Muscle layer of colon (tissue), 2 donors: ENCODE results near the gene CACNA1I.

Source experiments
- H3K27ac ChIP-seq: one replicate; pipeline ENCODE4 v1.7.0; 2013; ENCODE audit warnings: low read depth, mild to moderate bottlenecking, low read length, moderate library complexity
- H3K27me3 ChIP-seq, 2 donors: one replicate each; pipeline ENCODE4 v1.7.0; 2013; ENCODE audit warnings: low read length in 2 of 2, mild to moderate bottlenecking in 2 of 2; ENCODE audit not compliant: insufficient read depth in 2 of 2, control insufficient read depth in 1 of 2
- H3K36me3 ChIP-seq: one replicate; pipeline ENCODE4 v1.7.0; 2013; ENCODE audit warnings: mild to moderate bottlenecking, low read length; ENCODE audit not compliant: insufficient read depth
- H3K4me1 ChIP-seq: one replicate; pipeline ENCODE4 v1.7.0; 2013; ENCODE audit warnings: mild to moderate bottlenecking, low read length; ENCODE audit not compliant: insufficient read depth
- H3K4me3 ChIP-seq, 2 donors: one replicate each; pipeline ENCODE4 v1.7.0; 2013; ENCODE audit warnings: low read length in 2 of 2, low read depth in 1 of 2, mild to moderate bottlenecking in 1 of 2, moderate library complexity in 1 of 2
- H3K9ac ChIP-seq: one replicate; pipeline ENCODE4 v1.7.0; 2013; ENCODE audit warnings: low read length
- H3K9me3 ChIP-seq: one replicate; pipeline ENCODE4 v1.7.0; 2013; ENCODE audit warnings: mild to moderate bottlenecking, low read length
- donor health status: abdominal sarcoma.
- donor health status: Adenocarcinoma of cecum.

Gene CACNA1I

GRCh38 chr22:39630721-39631120, 60.2 kb downstream of the CACNA1I start:
- H3K4me1 ChIP-seq: no peaks in the 10 kb centered on the region
- no peaks in the 10 kb centered on the region for H3K9me3 ChIP-seq
- no peak overlapping the region for H3K4me3 ChIP-seq
- H3K27me3 ChIP-seq: peaks cover 0 to 10% of the 10 kb centered on the region in 2 donors
- H3K27ac ChIP-seq: no peak overlapping the region
- no peak overlapping the region for H3K9ac ChIP-seq
- no peaks in the 10 kb centered on the region for H3K36me3 ChIP-seq

DNA sequence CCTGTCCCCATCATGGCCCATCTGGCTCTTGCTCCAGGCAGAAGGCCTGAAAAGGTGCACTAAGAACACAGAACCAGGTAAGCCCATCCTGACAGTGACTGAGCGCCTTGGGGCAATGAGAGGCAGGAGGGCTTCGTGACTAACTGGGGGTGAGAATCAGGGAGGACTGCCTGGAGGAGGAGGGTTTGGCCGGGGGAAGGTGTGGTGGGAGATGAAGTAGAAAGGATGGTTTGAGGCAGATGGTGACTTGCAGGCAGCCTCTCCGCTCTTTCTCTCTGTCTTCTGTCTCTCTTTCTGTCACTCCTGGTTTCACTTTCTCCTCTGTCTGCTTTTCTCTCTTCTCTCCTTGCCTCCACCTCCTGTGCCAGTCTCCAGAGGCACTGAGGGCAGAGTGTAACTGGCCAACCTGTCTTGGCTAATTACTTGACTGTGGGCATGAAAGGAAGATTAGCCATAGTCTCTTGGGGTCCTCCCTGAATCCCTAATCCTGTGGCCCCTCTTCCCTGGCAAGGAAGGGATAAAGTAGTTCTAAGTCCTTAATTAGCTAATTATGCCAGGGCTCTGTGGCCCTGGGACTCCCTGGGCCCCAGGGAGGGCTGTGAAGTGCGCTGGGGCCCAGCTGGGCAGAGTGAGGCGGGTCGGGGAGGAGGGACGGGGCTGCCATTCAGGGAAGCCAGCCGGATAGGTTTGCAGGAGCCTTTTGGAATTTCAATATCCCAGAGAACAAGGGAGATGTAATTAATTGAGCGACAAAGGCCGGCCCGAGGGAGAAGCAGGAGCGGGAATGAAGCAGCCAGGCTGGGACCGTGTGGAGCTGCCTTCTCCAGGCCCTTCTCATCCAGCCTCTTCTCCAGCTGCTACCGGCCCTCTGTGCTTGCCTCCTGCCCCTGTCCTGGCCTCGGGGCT, 61.1 kb downstream of the CACNA1I start:
- H3K27me3 ChIP-seq: peaks cover 0 to 6% of the 10 kb centered on the region in 2 donors
- H3K9ac ChIP-seq: no peak overlapping the region
- H3K4me1 ChIP-seq: no peaks in the 10 kb centered on the region
- no peak overlapping the region for H3K4me3 ChIP-seq
- no peak overlapping the region for H3K27ac ChIP-seq
- H3K9me3 ChIP-seq: no peaks in the 10 kb centered on the region
- no peaks in the 10 kb centered on the region for H3K36me3 ChIP-seq

DNA sequence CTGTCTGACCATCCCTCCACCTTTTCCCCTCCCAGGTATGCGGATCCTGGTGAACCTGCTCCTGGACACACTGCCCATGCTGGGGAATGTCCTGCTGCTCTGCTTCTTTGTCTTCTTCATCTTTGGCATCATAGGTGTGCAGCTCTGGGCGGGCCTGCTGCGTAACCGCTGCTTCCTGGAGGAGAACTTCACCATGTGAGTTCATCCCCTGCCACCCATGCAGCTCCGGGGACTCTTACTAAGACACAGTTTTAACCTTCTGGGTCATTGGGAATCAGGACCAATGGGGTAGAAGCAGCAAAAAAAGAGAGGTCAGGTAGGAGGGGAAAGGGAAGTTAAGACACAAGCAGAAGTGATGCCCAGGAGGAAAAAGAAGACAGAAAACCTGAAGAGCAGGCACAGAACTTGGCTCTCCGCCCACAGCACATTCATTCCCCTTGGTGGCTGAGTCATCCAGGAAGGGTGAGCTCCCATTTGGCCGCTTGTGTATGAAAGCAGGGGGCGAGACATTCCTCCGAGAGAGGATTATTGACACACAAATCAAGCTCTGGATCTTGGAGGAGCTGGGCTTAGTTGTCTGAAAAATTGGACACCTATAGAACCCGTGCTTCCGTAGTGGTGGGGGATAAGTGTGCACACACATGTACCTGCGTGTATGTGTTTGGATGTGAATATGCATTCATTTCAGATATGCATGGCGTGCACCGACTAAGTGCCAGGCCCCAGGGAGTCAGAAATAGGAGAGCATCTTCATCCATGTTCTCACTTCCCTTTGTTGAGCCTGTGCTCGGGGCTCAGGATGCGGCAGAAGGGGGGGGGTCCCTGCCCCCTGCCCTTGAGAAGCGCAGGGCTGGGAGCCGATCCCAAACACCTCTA, 64.2 kb downstream of the CACNA1I start:
- Histone ChIP-seq H3K9me3 (no peaks in the 10 kb centered on the region), H3K4me1 (no peaks in the 10 kb centered on the region), H3K36me3 (no peaks in the 10 kb centered on the region), H3K4me3 (no peak overlapping the region), H3K27me3 (no peaks in the 10 kb centered on the region), H3K27ac (no peak overlapping the region), H3K9ac (no peak overlapping the region)

DNA sequence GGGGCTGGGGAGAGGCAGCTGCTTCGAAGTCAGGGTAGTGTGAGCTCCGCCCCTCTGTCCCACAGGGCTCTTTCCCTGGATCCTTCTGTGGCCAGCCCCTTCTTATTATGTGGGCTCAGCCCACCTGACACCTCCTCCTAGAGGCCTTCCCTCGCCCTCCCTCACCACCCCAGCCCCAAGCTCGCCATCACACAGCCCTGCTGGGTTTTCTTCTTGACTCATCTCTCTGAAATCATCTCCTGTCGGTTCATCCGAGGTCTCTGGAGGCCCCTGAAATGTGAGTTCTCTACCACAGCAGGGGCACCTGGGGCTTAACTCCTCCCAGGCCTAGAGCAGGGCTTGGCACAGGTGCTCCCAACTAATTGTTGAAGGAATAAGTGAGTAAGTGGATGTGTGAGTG, 65.2 kb downstream of the CACNA1I start:
- no peak overlapping the region for H3K9ac ChIP-seq
- no peak overlapping the region for H3K4me3 ChIP-seq
- H3K9me3 ChIP-seq: no peaks in the 10 kb centered on the region
- H3K4me1 ChIP-seq: no peaks in the 10 kb centered on the region
- H3K27me3 ChIP-seq: no peaks in the 10 kb centered on the region
- no peaks in the 10 kb centered on the region for H3K36me3 ChIP-seq
- no peak overlapping the region for H3K27ac ChIP-seq

GRCh38 chr22:39638958-39639357, 68.4 kb downstream of the CACNA1I start:
- Histone ChIP-seq H3K27me3 (no peaks in the 10 kb centered on the region), H3K4me3 (no peak overlapping the region), H3K36me3 (no peaks in the 10 kb centered on the region), H3K9me3 (no peaks in the 10 kb centered on the region), H3K9ac (no peak overlapping the region), H3K27ac (no peak overlapping the region), H3K4me1 (no peaks in the 10 kb centered on the region)

GRCh38 chr22:39641660-39642310, 71.2 kb downstream of the CACNA1I start:
- no peak overlapping the region for H3K9ac ChIP-seq
- no peaks in the 10 kb centered on the region for H3K27me3 ChIP-seq
- no peak overlapping the region for H3K4me3 ChIP-seq
- no peaks in the 10 kb centered on the region for H3K4me1 ChIP-seq
- no peak overlapping the region for H3K27ac ChIP-seq
- H3K36me3 ChIP-seq: no peaks in the 10 kb centered on the region
- no peaks in the 10 kb centered on the region for H3K9me3 ChIP-seq

DNA sequence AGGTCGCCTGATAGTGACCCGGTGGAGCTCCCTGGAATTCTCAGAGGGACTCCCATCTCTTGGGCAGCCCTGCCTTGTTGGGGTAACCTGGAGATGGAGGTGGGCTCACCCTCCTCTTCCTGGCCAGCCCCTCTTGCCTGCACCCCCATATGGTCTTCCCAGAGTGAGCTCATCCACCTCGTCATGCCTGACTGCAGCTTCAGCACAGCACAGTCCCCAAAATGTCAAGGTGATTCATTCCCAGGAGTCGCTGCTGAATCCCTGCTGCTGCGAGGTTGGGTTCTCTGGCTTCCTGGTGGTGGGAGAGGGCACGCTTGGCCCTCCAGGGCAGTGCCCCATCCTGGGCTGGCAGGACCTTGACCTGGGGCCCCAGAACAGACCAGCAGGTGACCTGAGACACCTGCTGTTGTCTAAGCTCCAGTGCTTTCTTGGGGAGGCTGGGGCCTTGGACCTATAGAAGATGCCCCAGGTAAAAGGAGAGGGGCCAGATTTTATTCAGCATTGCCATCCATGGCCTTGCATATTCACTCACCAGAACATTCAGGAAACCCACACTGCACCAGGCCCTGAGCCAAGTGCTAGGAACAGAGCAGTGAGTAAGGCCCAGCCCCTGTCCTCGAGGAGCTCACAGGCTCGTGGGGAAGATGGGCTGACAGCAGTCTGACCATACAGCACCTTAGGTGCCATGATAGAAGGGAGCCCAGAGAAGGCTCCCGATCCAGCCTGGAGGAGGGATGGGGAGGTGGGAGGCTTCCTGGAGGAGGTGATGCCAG, 72.9 kb downstream of the CACNA1I start:
- H3K9me3 ChIP-seq: no peaks in the 10 kb centered on the region
- no peaks in the 10 kb centered on the region for H3K4me1 ChIP-seq
- no peaks in the 10 kb centered on the region for H3K36me3 ChIP-seq
- H3K27ac ChIP-seq: no peak overlapping the region
- H3K27me3 ChIP-seq: no peaks in the 10 kb centered on the region
- H3K4me3 ChIP-seq: no peak overlapping the region
- no peak overlapping the region for H3K9ac ChIP-seq

GRCh38 chr22:39645532-39645931, 75.0 kb downstream of the CACNA1I start:
- Histone ChIP-seq H3K4me1 (no peaks in the 10 kb centered on the region), H3K27me3 (no peaks in the 10 kb centered on the region), H3K27ac (no peak overlapping the region), H3K36me3 (no peaks in the 10 kb centered on the region), H3K4me3 (no peak overlapping the region), H3K9me3 (no peaks in the 10 kb centered on the region), H3K9ac (no peak overlapping the region)

DNA sequence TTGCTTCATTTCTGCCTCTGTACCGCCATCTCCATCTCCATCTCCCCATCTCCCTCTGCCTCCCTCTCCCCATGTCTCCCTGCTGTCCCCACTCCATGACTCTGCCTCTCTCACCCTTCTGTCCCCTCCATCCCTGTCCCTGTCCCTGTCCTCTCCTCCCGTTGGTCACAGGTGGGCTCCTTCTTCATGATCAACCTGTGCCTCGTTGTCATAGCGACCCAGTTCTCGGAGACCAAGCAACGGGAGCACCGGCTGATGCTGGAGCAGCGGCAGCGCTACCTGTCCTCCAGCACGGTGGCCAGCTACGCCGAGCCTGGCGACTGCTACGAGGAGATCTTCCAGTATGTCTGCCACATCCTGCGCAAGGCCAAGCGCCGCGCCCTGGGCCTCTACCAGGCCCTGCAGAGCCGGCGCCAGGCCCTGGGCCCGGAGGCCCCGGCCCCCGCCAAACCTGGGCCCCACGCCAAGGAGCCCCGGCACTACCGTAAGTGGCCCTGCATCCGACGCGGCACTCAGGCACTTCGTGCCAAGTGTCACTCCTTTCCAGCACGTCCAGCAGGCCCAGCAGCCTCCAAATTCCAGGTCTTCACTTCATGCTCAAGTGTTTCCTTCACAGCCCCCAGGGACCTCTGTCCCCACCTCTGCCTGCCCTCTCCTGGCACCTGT, 76.0 kb downstream of the CACNA1I start:
- Histone ChIP-seq H3K36me3 (no peaks in the 10 kb centered on the region), H3K4me3 (no peak overlapping the region), H3K9me3 (no peaks in the 10 kb centered on the region), H3K27me3 (peaks cover 0 to 2% of the 10 kb centered on the region in 2 donors), H3K9ac (no peak overlapping the region), H3K4me1 (no peaks in the 10 kb centered on the region), H3K27ac (no peak overlapping the region)

DNA sequence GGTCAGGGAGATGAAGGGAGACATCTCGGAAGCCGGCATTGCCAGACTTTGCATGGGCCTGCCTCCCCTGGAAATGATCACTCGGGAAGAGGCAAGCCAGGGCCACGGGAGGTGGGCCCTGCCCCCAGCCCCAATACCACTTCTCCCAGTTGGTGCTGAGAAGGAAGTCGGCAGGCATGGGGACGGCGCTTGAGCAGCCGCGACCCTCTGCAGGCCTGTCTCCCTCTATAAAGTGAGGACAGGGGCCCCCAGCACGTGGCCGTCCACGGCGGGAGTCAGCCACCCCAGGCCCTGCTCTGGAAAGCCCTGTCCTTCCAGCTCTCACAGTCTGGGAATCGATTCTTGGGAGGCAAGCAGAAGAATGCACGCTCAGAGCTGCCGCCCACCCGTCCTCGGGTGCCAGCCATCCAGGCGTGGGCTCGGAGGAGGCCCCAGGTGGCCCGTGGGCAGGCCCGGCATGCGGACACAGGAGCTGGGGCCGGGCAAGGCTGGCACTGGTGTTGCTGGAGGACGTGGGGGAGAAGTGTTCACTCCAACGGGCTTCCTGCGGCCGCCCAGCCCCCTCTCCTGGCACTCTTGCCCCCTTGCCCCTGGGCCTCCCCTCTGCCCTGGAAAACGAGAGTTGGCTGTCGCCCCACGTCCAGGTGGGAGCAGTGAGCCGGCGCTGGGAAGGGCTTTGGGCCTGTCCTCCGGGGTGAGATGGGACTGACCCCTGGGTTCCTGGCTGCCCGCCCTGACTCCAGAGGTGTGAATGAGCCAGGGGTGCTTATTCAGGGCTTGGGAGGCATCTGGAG, 77.5 kb downstream of the CACNA1I start:
- Histone ChIP-seq H3K4me3 (no peak overlapping the region), H3K27me3 (peaks cover 0 to 6% of the 10 kb centered on the region in 2 donors), H3K9me3 (no peaks in the 10 kb centered on the region), H3K4me1 (no peaks in the 10 kb centered on the region), H3K36me3 (no peaks in the 10 kb centered on the region), H3K9ac (no peak overlapping the region), H3K27ac (no peak overlapping the region)
